NOMO-1 treated with dmso at 0.1 percent for 144 hours (cell line): ENCODE data around the gene MYO1F.

Source experiments
- DNase-seq: peaks from one replicate; lab custom pipeline; 2025; ENCODE audit not compliant: unreplicated experiment; lab: John Stamatoyannopoulos, UW

Gene MYO1F

DNA sequence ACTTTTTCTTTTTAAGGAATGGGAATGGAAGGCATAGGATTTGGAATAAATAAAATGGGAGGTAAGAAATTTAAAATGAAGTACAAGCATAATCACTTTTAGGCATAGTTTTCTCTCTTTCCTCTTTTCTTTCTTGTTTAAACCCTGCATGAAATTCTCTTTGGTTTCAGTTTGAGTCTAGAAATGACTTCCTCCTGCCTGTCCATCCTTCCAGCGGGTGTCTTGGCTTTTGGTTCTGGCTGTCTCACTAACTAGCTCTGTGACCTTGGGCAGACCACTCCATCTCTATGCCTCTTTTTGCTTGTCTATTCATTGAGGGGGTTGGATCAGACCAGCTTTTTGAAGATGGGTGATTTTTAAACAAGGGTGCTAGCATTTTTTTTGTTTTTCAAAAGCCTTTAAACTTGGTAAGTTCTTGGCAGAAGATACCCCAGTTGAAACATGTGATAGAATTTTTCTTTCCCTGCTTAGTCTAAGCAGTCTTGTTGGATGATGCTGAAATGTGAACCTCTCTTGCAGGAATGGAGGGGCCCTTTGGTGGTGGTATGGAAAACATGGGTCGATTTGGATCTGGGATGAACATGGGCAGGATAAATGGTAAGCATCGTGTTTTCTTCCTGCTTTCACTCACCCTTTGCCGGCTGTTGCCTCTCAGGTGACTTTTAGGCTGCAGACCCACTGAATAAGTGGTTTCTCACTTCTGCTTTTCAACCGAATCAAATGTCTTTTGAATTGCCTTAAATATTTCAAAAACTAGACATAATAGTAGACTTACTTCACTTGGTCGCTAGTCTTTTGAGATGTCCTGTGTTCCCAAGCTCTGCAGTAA lies 103.4 kb downstream of the MYO1F start:
- peak; percentile 34 for DNase-seq
